Measurements from ENCODE around the gene FANCG. TPM values are rescaled to one million over a fixed set of nuclear protein-coding genes. Genes with fewer than 3 reads are reported as not detected.

The FANCG gene
- 10 to 100 TPM; 17.8 to 30.0 (median 28.3) TPM for total RNA-seq (2021; fragmentation: NEBNext Ultra II Directional; extraction: Animal tissue kit (Norgen Biotek cat#: 25700))
- long read RNA-seq, transcript FANCG-201 (14 exons, 2,631 nt): major isoform, 11 of 19 reads
- long read RNA-seq, partial matches to known transcripts: 1 of 19 reads
- long read RNA-seq, other reads (novel, unspliced or antisense): 7 of 19 reads

DNA sequence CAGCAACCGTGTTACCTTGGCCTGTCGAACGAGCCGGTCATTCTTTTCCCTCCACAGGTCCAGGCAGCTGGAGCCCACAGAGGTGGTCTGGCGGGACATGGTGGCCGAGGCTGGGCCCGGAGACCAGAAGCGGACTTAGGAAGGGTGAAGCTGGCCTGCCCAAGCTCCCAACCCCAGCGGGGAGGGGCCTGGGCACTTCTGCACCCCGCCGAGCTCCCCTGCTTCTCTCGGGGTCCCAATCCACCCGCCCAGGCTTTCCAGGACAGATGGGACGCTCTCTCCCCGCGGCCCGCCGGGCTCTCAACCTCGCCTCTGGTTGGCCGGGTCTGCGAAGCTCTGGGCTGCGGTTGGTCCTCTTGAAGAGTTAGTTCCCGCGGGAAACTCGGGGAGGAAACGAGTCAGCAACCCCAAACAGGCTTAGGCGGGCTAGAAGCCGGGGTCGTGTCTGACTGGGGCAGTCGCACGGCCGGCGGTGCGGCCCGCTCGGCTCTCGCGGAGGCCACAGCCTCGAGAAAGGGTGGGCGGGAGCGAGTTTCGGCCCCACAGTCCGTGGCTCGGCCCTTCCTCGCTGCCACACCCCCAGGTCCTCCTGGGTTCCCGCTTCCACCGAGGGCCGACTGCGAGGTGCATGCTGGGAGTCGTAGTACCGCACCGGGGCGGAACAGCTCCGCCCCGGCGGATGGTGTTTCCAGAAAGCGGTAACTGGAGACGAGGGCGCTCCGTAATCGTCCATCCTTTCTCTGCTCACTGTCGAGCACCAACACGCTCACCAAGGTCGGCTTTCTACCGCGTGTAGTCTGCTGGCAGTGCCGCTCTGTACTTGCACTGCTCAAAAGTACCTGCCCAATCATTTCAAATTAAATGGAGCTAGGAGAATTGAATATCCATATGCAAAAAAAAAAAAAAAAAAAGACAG is at the start of gene FANCG:
FANCG (minus strand) TSS at position 517 of the 916 bp plus-strand sequence; CDS start at position 99, 418 bp downstream.
- Mint-ChIP-seq H3K27ac (peak within 1 kb of the TSS; percentile 94), H3K27me3 (ENCODE audit: insufficient read depth) (peaks cover 2% of the 10 kb centered on the region; the same call in 1 of the 2 replicates), H3K4me3 (peak within 1 kb of the TSS; percentile 97), H3K4me1 (ENCODE audit: low read depth) (peaks cover 29% of the 10 kb centered on the region), H3K9me3 (no peaks in the 10 kb centered on the region), H3K36me3 (ENCODE audit: low read depth) (no peaks in the 10 kb centered on the region; the same call in 1 of the 2 replicates)
- no peak for TF ChIP-seq CTCF (IDR thresholded peaks at IDR 0.05)
- DNase-seq: peak; percentile 86

- peaks cover 4% of the 10 kb centered on the region; the same call in 1 of the 2 replicates for H3K27me3 Mint-ChIP-seq (ENCODE audit: insufficient read depth)
Observed at GRCh38 chr9:35116898-35117551, 37.3 kb upstream of the FANCG start.

DNA sequence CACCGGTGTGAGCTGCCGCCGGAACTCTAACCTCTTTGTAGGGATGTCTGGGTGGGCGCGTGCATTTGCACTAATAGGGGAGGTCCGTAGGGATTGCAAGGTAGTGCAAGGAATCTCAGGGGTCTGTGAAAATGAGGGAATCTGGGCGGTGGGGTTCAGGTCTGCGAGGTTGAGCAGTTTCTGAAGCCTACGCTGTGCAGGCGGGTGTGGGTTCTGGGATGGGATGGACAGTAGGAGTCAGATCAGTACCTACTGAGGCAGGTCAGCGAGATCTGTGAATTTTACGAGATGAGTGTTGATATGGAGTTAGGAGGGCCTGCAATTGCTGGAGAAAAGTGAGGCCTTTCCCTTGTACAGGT is 36.8 kb upstream of the FANCG start:
- Mint-ChIP-seq H3K9me3 (no peaks in the 10 kb centered on the region), H3K36me3 (ENCODE audit: low read depth) (peaks cover 5% of the 10 kb centered on the region), H3K27ac (peak overlapping the region; percentile 94), H3K4me1 (ENCODE audit: low read depth) (peaks cover 45% of the 10 kb centered on the region), H3K4me3 (peak overlapping the region; percentile 93), H3K27me3 (ENCODE audit: insufficient read depth) (peaks cover 5% of the 10 kb centered on the region; the same call in 1 of the 2 replicates)
- TF ChIP-seq CTCF (IDR thresholded peaks at IDR 0.05): no peak
- DNase-seq: no peak

More at GRCh38 chr9:35116898-35117551, 37.3 kb upstream of the FANCG start:
- DNase-seq: peak; percentile 92
- no peaks in the 10 kb centered on the region for H3K9me3 Mint-ChIP-seq
- peaks cover 40% of the 10 kb centered on the region for H3K4me1 Mint-ChIP-seq (ENCODE audit: low read depth)
- H3K27ac Mint-ChIP-seq: peak overlapping the region; percentile 94
- peak overlapping the region; percentile 93 for H3K4me3 Mint-ChIP-seq
- H3K36me3 Mint-ChIP-seq (ENCODE audit: low read depth): peaks cover 5% of the 10 kb centered on the region
- peak; percentile 95 for TF ChIP-seq CTCF (IDR thresholded peaks at IDR 0.05)

- Mint-ChIP-seq H3K4me3 (peak within 1 kb of the TSS; percentile 93), H3K27me3 (ENCODE audit: insufficient read depth) (peaks cover 5% of the 10 kb centered on the region; the same call in 1 of the 2 replicates), H3K36me3 (ENCODE audit: low read depth) (peaks cover 5% of the 10 kb centered on the region), H3K9me3 (no peaks in the 10 kb centered on the region), H3K4me1 (ENCODE audit: low read depth) (peaks cover 45% of the 10 kb centered on the region), H3K27ac (peak within 1 kb of the TSS; percentile 94)
- TF ChIP-seq CTCF (IDR thresholded peaks at IDR 0.05): no peak
- peak; percentile 97 for DNase-seq
Observed at GRCh38 chr9:35115680-35116538, 36.2 kb upstream of the FANCG start, which contains the start of gene ATOSB. TSS of gene ATOSB (minus strand) at chr9:35115862. CDS start at chr9:35108274, 7,588 bp downstream.
